GM21737 (cell line): ENCODE results near the gene KIF5A.
"Not testable (repeated sequence)": the region's sequence is repeated elsewhere in the genome, so short reads cannot be mapped to it uniquely, and the experiment has no call there.

Experiments used
- ATAC-seq: cut with Tn5 transposase; IDR thresholded peaks from one replicate; pipeline ENCODE4 v1.9.1; 2021; ENCODE audit warnings: mild to moderate bottlenecking, moderate library complexity; ENCODE audit not compliant: unreplicated experiment

The KIF5A gene

DNA sequence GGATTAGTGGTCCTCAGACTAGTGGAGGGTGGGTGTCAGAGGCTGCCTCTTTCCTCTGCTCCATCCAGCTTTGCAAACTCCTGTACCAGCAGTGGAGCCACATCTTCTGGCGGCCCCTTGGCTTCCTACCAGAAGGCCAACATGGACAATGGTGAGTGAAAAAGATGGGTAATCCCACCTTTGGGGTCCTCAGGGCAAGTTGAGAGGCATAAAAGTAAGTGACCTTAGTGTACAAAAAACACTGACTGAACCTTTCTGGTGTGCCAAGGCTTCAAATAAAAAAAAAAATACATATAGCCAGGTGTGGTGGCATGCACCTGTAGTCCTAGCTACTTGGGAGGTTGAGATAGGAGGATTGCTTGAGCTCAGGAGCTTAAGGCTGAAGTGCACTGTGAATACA, 32.0 kb downstream of the KIF5A start:
- ATAC-seq = no peak

DNA sequence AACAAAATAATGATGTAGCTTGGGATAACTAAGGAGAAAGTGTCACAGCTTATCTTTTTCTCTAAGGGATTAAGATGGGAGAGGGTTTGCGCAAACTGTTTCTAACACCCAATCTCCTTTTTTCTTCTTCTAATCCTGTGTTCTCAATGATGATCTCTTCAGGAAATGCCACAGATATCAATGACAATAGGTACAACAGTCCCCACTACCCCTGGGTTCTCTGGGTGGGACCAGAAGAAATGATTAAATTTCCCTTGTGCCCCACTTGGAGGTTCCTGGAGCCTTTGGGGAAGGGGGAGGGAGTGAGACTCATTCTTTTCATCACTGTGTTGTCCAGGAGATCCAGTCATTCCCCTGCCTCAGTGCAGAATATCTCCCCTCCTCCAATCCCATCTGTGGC, 32.6 kb downstream of the KIF5A start:
- no peak for ATAC-seq

DNA sequence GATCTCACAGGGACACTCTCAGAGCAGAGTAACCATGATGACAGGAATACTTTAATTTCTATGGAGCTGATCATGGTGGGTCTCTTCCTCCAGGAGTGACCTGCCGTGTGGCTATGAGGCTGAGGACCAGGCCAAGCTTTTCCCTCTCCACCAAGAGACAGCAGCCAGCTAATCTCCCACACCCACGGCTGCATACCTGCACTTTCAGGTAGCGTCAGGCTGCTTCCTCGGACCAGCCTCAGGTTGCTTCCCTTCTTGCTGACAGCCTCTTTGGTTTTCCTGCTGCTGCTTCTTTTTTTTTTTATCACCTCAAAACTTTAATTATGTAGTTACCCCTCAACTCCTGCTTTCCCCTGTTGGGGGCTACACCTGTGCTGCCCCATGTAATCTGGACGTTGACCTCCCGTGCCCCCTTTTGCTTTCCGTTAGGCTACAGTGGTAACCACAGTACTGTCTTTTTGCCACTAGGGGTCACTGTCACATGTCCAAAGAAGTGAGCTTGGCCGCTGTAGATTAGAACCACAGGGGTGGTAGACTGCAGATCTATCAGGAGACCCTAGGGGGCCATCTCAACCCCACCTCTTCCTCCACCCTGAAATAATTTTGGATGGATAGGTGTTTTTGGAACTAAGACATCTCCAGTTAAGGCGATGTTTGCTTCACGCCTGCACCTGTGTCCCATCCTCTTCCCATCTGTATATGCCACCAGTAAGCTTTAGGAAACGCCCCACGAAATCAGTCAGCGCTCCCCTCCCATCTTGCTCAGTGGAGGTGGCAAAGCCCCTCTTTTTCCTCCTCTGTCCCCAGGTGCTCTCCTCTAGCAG, 33.4 kb downstream of the KIF5A start:
- peak; percentile 92 for ATAC-seq

DNA sequence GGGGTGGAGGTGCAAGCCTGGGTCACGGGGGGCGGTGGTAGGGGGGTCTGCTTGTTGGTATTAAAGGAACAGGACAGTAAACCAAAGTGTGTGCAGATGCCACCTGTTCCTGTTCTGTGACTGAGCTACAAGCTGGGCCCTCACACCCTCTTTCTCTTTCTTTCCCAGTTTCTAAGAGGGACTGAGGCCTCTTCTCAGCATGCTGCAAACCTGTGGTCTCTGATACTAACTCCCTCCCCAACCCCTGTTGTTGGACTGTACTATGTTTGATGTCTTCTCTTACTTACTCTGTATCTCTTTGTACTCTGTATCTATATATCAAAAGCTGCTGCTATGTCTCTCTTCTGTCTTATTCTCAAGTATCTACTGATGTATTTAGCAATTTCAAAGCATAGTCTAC, 34.2 kb downstream of the KIF5A start:
- ATAC-seq = no peak

DNA sequence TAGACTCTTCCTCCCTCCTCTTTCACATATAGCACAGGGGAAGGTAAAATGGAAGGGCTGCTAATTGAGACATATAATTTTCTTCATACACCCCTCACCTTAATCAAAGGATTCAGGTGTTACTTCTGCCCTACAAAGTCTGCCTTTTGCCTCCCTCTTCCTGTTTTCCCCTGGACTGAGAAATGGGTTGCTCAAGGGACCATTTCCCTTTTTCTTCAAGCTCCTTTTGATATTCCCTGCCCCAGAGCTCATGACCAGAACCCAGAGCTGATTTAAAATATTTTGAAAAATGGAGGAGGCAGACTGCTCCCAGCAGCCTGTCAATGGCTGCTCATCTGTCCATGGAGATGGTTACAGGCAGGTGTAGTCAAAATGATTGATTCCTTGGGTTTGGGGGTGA, 34.8 kb downstream of the KIF5A start:
- ATAC-seq = no peak

DNA sequence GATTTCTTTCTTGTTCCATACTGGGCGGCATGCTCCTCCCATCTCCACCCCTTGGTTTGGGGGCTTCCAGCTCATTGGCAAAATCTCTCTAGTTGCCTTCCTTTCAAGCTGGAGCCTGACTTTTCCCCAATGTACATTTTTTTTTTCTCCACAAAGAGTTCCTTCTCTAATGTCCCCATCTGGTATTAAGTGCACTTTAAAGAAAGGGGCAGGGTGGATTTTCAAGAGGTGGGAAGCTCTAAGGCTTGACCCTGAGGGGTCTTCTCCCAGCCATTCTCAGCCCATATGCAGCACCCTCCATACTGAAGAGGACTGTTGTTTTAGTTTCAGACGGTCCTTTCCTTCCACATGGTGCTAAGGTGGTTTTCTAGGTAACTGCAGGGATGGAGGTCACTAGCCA, 35.3 kb downstream of the KIF5A start:
- no peak for ATAC-seq

DNA sequence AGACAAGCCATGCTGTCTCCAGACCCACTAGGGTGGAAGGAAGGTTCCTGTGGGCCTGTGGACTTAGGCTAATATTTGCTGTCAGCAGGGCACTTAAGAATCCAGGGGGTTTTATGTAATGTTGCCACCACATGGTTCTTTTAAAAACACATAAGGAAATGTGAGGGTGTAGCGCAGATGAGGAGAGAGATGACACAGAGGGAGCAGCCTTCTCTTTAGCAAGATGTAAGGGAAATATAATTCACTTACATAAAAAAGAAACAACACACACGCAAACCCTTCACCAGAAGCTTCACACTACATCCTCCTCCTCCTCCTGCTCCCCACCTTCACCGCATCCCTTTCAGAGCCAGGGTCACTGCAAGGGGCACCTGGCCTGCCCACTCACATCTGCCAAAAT, 36.3 kb downstream of the KIF5A start:
- no peak for ATAC-seq

DNA sequence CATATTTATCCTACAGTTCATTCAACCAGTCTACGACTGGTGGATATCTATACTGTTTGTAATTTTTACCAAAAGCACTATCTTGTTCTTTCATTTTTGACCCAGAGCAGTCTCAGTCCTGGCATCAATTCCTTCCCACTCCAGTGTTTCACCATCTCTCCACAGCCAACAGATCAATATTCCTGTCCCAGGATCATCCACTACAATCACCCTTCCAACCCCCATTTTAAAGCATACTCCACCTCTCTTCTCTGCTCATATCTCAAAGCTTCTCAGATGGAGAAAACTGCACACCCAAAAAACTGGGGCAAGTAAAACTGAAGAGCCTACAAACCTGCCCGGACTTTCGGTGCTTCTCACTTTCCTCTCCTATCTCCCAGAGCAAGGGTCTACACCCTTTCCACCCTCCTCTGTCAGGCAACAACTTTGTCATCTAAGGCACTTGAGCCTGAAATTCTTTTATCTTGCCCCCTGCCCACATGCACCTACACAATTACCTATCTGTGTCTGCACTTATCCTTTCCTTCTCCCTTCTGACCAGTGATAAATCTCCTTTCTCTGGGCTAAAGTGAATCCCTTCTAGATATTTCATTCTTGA, 37.1 kb downstream of the KIF5A start:
- ATAC-seq = no peak

DNA sequence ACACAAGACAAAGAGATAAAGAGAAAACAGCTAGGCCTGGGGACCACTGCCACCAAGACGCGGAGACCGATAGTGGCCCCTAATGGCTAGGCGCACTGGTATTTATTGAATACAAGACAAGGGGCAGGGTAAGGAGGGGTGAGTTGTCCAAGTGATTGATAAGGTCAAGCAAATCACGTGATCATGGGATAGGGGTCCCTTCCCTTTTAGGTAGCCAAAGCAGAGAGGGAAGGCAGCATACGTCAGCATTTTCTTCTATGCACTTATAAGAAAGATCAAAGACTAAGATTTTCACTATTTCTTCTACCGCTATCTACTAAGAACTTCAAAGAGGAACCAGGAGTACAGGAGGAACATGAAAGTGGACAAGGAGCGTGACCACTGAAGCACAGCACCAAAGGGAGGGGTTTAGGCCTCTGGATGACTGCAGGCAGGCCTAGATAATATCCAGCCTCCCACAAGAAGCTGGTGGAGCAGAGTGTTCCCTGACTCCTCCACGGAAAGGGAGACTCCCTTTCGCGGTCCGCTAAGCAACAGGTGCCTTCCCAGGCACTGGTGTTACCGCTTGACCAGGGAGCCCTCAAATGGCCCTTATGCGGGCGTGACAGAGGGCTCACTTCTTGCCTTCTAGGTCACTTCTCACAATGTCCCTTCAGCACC, 39.2 kb downstream of the KIF5A start:
- not testable (repeated sequence) for ATAC-seq

DNA sequence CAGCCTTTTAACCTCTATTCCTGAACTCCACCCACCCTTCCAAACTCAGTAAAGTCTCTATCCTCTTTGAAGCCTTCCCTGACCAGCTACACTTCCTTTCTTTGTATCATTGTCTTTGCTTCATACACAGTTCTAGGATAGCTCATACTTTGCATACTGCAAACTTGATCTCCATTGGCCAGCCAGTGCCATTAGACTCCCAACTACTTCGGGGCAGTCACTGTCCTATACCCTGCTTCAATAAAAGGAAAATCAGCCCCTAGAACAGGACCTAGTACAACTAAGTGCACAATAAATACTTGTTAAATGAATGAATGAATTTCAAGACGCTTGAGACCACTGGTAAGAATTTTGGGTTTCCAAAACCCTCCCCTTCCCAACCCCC, 40.6 kb downstream of the KIF5A start:
- no peak for ATAC-seq

DNA sequence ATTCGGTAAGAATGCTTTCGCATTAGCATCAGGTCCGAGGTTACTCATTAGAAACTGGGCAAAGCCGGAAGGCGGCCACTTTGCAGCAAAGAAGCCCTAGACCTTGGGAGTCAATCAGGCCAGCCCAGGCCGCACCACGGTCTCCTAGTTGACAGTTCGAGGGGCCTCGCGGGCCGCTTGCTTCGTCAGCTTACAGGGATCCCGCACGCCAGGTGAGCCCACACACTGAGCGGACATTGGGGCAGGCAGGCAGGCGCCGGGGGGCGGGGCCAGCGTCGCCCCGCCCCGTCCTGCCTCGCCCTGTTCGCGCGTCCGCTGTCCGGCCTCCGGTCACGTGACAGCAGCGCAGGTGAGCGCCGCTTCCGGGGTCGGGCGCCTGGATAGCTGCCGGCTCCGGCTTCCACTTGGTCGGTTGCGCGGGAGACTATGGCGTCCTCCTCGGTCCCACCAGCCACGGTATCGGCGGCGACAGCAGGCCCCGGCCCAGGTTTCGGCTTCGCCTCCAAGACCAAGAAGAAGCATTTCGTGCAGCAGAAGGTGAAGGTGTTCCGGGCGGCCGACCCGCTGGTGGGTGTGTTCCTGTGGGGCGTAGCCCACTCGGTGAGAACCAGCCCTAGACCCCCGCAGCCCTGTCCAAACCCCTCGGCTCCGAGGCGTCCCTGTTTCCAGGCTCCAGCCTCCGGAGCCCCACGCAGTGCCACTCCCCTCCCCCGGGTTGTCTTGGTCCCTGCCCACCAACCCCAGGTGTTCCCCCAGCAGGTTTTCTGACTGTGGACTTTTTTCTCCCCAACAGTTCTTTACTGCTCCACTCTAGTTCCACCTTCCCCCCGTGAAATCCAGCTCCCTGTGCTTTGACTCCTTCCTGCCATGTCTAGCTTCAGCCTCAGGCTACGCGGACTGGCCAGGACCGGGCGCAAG, 41.3 kb downstream of the KIF5A start, which contains the start of gene PIP4K2C:
Gene PIP4K2C (plus strand): TSS at position 329 of the 918 bp plus-strand sequence. CDS start 98 bp downstream, at position 427.
- ATAC-seq = peak; percentile 89

DNA sequence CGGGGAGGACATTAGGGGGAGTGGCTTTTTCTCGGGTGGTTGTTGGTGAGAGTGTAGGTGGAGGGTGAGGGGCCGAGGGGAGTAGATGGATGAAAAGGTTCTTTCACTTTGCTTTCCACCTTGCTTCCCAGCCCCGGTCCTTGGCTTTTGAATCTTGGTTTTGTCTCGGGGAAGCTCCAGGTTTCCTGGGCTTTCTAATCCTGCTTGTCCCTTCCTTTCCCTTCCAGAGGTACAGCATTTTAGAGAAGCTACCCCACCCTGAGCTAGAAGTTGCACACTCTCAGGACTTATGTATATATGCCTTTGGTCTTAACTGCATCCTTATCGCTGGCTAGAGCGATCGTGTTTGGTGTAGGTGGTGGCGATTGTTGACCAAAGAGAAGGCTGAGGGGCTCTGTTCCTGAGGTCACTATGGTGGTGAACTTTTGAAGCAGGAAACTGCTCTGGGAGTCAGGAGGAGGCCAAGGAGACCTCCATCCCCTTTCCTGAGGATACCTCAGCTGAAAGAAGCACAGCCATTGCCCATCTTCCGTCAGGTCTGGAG, 42.0 kb downstream of the KIF5A start:
- ATAC-seq = no peak

DNA sequence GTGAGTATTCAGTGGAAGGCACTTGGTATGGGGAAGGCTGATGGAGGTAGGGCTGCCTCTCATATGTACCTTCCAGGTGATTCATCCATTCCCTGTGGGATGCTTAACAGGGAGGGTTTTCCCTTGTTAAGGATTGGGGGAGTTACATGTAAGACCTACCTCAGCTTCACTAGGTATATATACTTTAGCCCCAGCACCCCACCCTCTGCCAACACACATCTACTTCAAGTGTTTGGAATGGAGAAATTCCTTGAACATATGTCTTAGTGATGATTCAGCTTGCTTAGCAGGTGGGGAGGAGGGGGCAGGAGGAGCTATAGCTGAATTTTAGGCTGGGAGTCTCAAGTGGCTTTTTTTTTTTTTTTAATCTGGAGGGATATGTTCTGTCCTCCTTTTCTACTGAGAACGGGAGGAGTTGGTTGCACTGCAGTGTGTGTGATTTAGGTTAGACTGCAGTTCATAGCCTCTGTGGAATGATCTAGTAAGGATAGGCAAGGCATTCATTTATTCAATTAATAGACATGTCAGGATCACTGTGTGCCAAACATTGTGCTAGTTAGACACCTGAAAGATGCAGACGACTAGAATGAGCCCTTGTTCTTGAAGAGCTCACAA, 42.8 kb downstream of the KIF5A start:
- no peak for ATAC-seq

DNA sequence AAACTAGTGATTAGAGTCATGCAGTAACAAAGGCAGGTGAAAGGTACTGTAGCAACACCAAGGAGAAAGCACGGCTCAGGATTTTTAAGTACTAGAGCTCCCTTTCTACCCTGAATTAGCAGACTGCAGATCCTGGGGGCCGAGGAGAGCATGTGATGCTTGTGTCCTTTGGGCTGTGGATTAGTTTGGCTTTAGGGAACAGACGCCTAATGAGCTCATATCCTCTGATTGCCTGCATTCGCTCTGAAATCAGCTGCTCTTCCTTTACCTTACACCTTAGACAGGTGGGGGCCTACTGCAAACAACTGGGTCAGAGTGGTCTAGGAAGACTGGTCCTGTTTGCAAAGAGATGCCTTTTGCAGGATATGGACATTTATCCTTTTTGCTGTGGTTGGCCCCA, 43.3 kb downstream of the KIF5A start:
- no peak for ATAC-seq

DNA sequence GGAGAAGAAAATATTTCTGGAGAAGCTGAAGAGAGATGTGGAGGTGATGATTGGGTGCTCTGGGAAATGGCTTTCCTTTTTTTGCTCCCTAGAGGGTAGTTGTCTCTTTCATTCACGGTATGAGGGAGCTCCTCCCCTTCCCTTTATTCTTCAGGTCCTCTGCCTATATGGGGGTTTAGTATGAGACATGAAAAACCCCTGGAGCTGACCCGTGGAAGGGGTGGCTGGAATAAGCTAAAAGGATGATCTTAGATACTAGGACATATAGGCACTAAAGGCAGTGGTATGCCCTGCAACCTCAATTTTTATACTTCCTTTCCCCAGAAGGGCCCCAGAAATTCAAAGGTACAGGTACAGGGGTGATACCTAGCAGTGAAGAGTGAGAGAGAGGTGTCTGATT, 50.6 kb downstream of the KIF5A start:
- ATAC-seq = no peak

DNA sequence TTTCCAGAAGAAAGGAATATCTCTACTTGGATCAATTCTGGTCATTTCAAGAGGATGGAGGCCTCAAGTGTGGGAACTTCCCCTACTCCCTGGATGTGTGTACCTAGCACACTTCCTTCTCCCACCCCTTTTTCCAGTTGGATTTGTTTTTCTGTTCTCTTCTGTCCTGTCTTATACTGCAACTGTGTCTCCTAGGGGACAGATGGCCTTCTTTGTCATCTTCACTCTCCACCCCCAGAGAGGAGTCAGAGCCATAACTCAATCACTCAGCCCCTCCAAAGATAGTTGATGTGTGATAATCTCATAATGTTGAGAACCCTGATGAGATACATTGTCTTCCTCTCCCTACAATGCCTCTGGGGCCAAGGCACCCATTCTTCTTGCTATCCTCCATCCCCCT, 52.7 kb downstream of the KIF5A start:
- ATAC-seq = no peak

DNA sequence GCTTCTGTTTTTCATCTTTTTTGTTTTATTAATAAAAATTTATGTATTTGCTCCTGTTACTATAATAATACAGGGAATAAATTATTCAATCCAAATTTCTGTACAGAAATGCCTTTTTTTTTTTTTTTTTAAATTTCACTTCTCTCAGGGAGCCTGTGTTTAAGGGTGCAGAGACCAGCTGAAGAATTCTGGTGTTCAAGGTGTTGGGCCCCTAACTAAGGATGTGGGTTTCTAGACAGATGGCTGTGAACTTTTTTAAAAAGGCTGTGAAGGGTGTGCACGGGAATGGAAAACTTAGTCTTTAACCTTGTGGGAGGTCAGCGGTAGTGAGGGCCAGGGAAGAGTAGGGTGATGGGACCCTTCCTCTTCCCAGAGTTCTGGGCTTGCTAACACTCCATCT, 53.5 kb downstream of the KIF5A start:
- ATAC-seq = no peak

DNA sequence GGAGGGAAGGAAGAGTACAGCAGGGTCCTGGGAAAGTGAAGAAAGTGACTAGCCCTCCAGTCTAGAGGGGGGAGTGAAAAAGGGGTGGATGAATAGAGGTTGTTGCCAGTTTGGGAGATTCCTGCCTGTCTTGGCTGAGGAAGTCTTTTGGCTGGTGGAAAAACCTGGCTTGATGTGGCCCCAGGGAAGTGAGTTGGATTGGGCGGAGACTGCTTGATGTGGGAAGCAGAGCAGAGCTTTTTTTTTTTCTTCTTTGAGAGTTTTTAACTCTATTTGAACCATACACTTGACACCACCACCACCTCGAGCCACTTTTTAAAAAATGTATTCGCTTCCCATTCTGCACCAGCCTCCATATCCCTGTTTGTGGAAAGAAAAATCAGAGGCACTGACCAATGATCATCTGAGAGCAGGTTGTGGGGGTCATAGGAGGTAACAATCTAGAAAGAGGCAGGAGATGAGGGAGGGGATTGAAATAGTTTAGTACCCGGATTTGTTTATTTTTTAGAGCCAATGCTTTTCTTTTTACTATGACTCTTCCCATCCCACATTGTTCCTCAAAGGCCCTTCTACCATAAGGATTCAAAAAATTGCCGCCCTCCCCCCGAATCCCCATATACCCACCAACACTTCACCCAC, 54.1 kb downstream of the KIF5A start:
- no peak for ATAC-seq

DNA sequence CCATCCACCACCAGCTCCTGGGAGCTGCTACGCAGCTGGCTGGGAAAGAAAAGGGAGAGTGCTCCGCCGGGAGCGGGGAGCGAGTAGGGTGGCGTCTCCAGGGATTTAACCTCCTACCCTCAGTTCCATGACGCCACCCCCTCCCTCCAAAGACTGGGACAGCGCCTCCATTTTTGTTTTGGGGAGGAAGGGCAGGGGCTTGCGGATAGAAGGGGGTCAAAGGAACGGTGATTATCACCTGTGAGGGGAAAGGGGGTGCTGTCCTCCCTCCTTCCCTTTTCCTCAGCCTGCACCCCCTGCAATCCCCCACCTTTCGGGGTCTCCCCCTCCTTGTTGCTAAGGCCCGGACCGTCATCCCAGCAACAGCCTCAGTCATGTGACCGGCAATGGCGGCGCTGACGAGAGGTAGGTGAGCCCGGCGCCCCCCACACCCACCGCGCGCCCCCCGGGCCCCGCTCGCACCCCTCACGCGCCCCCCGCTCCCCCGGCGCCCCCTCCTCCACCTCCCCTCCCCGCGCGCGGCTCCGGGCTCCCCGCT, 54.7 kb downstream of the KIF5A start, which contains the start of gene DTX3:
Gene DTX3 (plus strand): TSS at position 371 of the 538 bp plus-strand sequence. CDS start 1,694 bp downstream, outside the sequence.
- ATAC-seq = no peak
